H1 (cell line): Measurements from ENCODE around the gene SCYL3. TPM values are rescaled to one million over a fixed set of nuclear protein-coding genes. Genes with fewer than 3 reads are reported as not detected.

Source experiments
- CTCF ChIA-PET: fragments of 300-600 bp; sonication (Branson Sonifier 250); formaldehyde crosslinking; loops from one replicate; lab custom pipeline; 2021; ENCODE audit not compliant: partially characterized antibody; lab: Charles Lee
- POLR2A ChIA-PET: fragments of 300-600 bp; sonication (Branson Sonifier 250); formaldehyde crosslinking; loops from one replicate; lab custom pipeline; 2021; ENCODE audit warnings: inconsistent platforms; ENCODE audit not compliant: partially characterized antibody; lab: Charles Lee
- DNase-seq, 2 experiments: peaks; one replicate each; pipeline versions ENCODE4 v3.0.0 to v3.0.0-alpha.2; 2010 to 2022; ENCODE audit warnings: low spot score in 2 of 2, low read depth in 1 of 2, mixed read lengths in 1 of 2
- FAIRE-seq: peaks from 2 replicates; lab custom pipeline; 2011; peaks lifted over from hg19 to GRCh38; lab: Jason Lieb, UNC
- H2AFZ ChIP-seq: 2 replicates; pipeline ENCODE4 v1.8.1; 2012; ENCODE audit warnings: low read length, inconsistent platforms
- H2AK5ac ChIP-seq: 2 replicates; pipeline ENCODE4 v1.6.1; 2013; ENCODE audit warnings: low read depth, low read length
- H2BK120ac ChIP-seq: replicated peaks from 2 replicates; pipeline ENCODE3; 2013; ENCODE audit warnings: low read depth, low read length, inconsistent platforms
- H2BK12ac ChIP-seq: 2 replicates; pipeline ENCODE4 v1.6.1; 2013; ENCODE audit warnings: low read depth, low read length
- H2BK15ac ChIP-seq: 2 replicates; pipeline ENCODE4 v1.6.1; 2013; ENCODE audit warnings: low read length
- H2BK20ac ChIP-seq: 2 replicates; pipeline ENCODE4 v1.6.1; 2013; ENCODE audit warnings: low read length
- H2BK5ac ChIP-seq: 2 replicates; pipeline ENCODE4 v1.6.1; 2013; ENCODE audit warnings: low read depth, low read length
- H3K14ac ChIP-seq: 2 replicates; pipeline ENCODE4 v1.6.1; 2013; ENCODE audit warnings: inconsistent platforms; ENCODE audit not compliant: insufficient read length
- H3K18ac ChIP-seq: 2 replicates; pipeline ENCODE4 v1.6.1; 2013; ENCODE audit warnings: low read length; ENCODE audit errors: extremely low read depth
- H3K23ac ChIP-seq: 2 replicates; pipeline ENCODE4 v1.6.1; 2013; ENCODE audit warnings: inconsistent platforms; ENCODE audit not compliant: insufficient read length
- H3K23me2 ChIP-seq: 2 replicates; pipeline ENCODE4 v1.6.1; 2013; ENCODE audit warnings: low read depth, low read length
- H3K27ac ChIP-seq: 2 replicates; pipeline ENCODE4 v1.6.1; 2011; ENCODE audit warnings: low read depth, low read length, inconsistent platforms
- H3K27me3 ChIP-seq, 4 experiments: replicated peaks in 1 of 4; 1 replicate in 1 of 4; 2 replicates in 3 of 4; pipeline versions ENCODE4 v1.6.1 to v1.8.1; 2011 to 2013; ENCODE audit warnings: low read length in 3 of 4, mild to moderate bottlenecking in 3 of 4, inconsistent platforms in 2 of 4, mixed read lengths in 2 of 4, moderate library complexity in 1 of 4; ENCODE audit not compliant: control insufficient read depth in 3 of 4, insufficient read depth in 3 of 4; ENCODE audit errors: extremely low read depth in 1 of 4
- H3K36me3 ChIP-seq, 4 experiments: 2 replicates each; pipeline versions ENCODE4 v1.6.1 to v1.8.1; 2011 to 2013; ENCODE audit warnings: mild to moderate bottlenecking in 4 of 4, low read length in 3 of 4, moderate library complexity in 2 of 4, control low read depth in 1 of 4, inconsistent platforms in 1 of 4; ENCODE audit not compliant: insufficient read depth in 4 of 4, control insufficient read depth in 2 of 4
- H3K4ac ChIP-seq: replicated peaks from 2 replicates; pipeline ENCODE3; 2013; ENCODE audit warnings: low read length, low read depth, mixed read lengths, inconsistent platforms; ENCODE audit not compliant: insufficient read length
- H3K4me1 ChIP-seq, 4 experiments: replicated peaks in 1 of 4; 1 replicate in 1 of 4; 2 replicates in 3 of 4; pipeline versions ENCODE4 v1.6.1 to v1.8.1; 2011 to 2013; ENCODE audit warnings: low read length in 3 of 4, inconsistent platforms in 2 of 4, mixed read lengths in 1 of 4; ENCODE audit not compliant: insufficient read depth in 4 of 4, control insufficient read depth in 3 of 4
- H3K4me2 ChIP-seq, 2 experiments: 2 replicates each; pipeline versions ENCODE4 v1.6.1 to v1.8.1; 2011 to 2013; ENCODE audit warnings: low read depth in 2 of 2, low read length in 2 of 2, control low read depth in 1 of 2, inconsistent platforms in 1 of 2, mild to moderate bottlenecking in 1 of 2; ENCODE audit not compliant: insufficient read depth in 1 of 2
- H3K4me3 ChIP-seq, 4 experiments: fragments of 200-600, 300-600 bp in 1 of 4; sonication (generic), shearing (Covaris generic), sonication (Bioruptor Twin) in 1 of 4; 2 replicates each; pipeline versions ENCODE4 v1.5.1 to v1.8.1; 2011 to 2016; ENCODE audit warnings: low read length in 4 of 4, low read depth in 3 of 4, control low read depth in 2 of 4, inconsistent platforms in 2 of 4, mild to moderate bottlenecking in 2 of 4, mixed read lengths in 1 of 4, moderate library complexity in 1 of 4; ENCODE audit not compliant: insufficient read depth in 2 of 4; ENCODE audit errors: extremely low read depth in 1 of 4
- H3K56ac ChIP-seq: replicated peaks from 2 replicates; pipeline ENCODE3; 2013; ENCODE audit warnings: low read depth, mild to moderate bottlenecking, mixed read lengths, low read length, inconsistent platforms; ENCODE audit not compliant: insufficient read length
- H3K79me1 ChIP-seq: 2 replicates; pipeline ENCODE4 v1.6.1; 2013; ENCODE audit warnings: low read depth, low read length, control low read depth
- H3K79me2 ChIP-seq, 2 experiments: 2 replicates each; pipeline versions ENCODE4 v1.6.1 to v1.8.1; 2012 to 2013; ENCODE audit warnings: low read length in 2 of 2, mild to moderate bottlenecking in 2 of 2, inconsistent platforms in 1 of 2; ENCODE audit not compliant: insufficient read depth in 2 of 2, control insufficient read depth in 1 of 2
- H3K9ac ChIP-seq, 4 experiments: replicated peaks in 1 of 4; 1 replicate in 1 of 4; 2 replicates in 3 of 4; pipeline versions ENCODE4 v1.6.1 to v1.8.1; 2011 to 2013; ENCODE audit warnings: low read depth in 3 of 4, low read length in 3 of 4, control low read depth in 2 of 4, mild to moderate bottlenecking in 2 of 4, moderate library complexity in 2 of 4, inconsistent platforms in 1 of 4; ENCODE audit errors: extremely low read depth in 1 of 4
- H3K9me3 ChIP-seq, 2 experiments: 2 replicates each; pipeline versions ENCODE4 v1.6.1 to v1.8.1; 2012 to 2013; ENCODE audit warnings: mild to moderate bottlenecking in 2 of 2, moderate library complexity in 2 of 2, control low read depth in 1 of 2, inconsistent platforms in 1 of 2, low read depth in 1 of 2, low read length in 1 of 2, mixed read lengths in 1 of 2; ENCODE audit not compliant: insufficient read depth in 2 of 2
- H4K20me1 ChIP-seq, 2 experiments: replicated peaks in 1 of 2; 2 replicates each; pipeline versions ENCODE3 to v1.8.1; 2011 to 2013; ENCODE audit warnings: inconsistent platforms in 2 of 2, low read length in 2 of 2, mild to moderate bottlenecking in 1 of 2; ENCODE audit not compliant: insufficient read depth in 2 of 2, control insufficient read depth in 1 of 2
- H4K5ac ChIP-seq: 2 replicates; pipeline ENCODE4 v1.6.1; 2013; ENCODE audit warnings: low read length, low read depth, mixed read lengths, inconsistent platforms; ENCODE audit not compliant: insufficient read length
- H4K8ac ChIP-seq: 2 replicates; pipeline ENCODE4 v1.8.0; 2013; ENCODE audit warnings: mild to moderate bottlenecking, moderate library complexity, low read length, inconsistent platforms; ENCODE audit not compliant: insufficient read depth; ENCODE audit errors: extremely low read depth
- H4K91ac ChIP-seq: replicated peaks from 2 replicates; pipeline ENCODE3; 2013; ENCODE audit warnings: low read length, mixed read lengths, inconsistent platforms; ENCODE audit not compliant: insufficient read length
- EGR1 ChIP-seq: IDR thresholded peaks from 2 replicates; pipeline ENCODE4 v1.6.1; 2011; ENCODE audit warnings: low read depth, low read length, borderline replicate concordance
- EZH2 ChIP-seq: fragments of 200-600 bp; sonication (generic); IDR thresholded peaks from 2 replicates; pipeline ENCODE4 v1.7.1; 2012; ENCODE audit warnings: low read depth, mild to moderate bottlenecking, moderate library complexity, low read length, inconsistent platforms; ENCODE audit not compliant: severe bottlenecking
- FOSL1 ChIP-seq: IDR thresholded peaks from 2 replicates; pipeline ENCODE4 v1.6.1; 2011; ENCODE audit warnings: mild to moderate bottlenecking, low read depth, low read length, moderate library complexity; ENCODE audit not compliant: insufficient read depth
- HDAC2 ChIP-seq, 2 experiments: fragments of 300-600 bp in 1 of 2; sonication (generic) in 1 of 2; IDR thresholded peaks; 2 replicates each; pipeline ENCODE4 v1.6.1; 2011 to 2012; ENCODE audit warnings: low read depth in 2 of 2, low read length in 2 of 2, mild to moderate bottlenecking in 2 of 2, moderate library complexity in 2 of 2, borderline replicate concordance in 1 of 2, inconsistent platforms in 1 of 2
- JUN ChIP-seq: IDR thresholded peaks from 2 replicates; pipeline ENCODE4 v1.6.1; 2011; ENCODE audit warnings: low read depth, mild to moderate bottlenecking, improper control_type of control experiment, low read length
- KDM5A ChIP-seq: fragments of 200-600 bp; IDR thresholded peaks from 2 replicates; pipeline ENCODE4 v1.7.1; 2012; ENCODE audit warnings: mild to moderate bottlenecking, low read length, inconsistent platforms, mixed read lengths
- TAF1 ChIP-seq: IDR thresholded peaks from 2 replicates; pipeline ENCODE4 v1.6.1; 2011; ENCODE audit warnings: mild to moderate bottlenecking, low read depth, low read length
- TCF12 ChIP-seq: IDR thresholded peaks from 2 replicates; pipeline ENCODE4 v1.6.1; 2011; ENCODE audit warnings: low read depth, mild to moderate bottlenecking, low read length
- ZNF274 ChIP-seq: IDR thresholded peaks from 2 replicates; pipeline ENCODE4 v1.7.0; 2012; ENCODE audit warnings: low read length, borderline replicate concordance; ENCODE audit errors: extremely low read depth
- WGBS, 2 experiments: shearing (Covaris generic) in 1 of 2; methylation state at CpG; one replicate each; pipeline versions ENCODE4 v1.1.6 to v1.1.7; 2013 to 2015; ENCODE audit warnings: low lambda C conversion rate in 2 of 2, mixed read lengths in 2 of 2, inconsistent platforms in 1 of 2, low coverage in 1 of 2, missing lambda C conversion rate in 1 of 2; ENCODE audit not compliant: insufficient replicate concordance in 2 of 2, insufficient coverage in 1 of 2, insufficient read length in 1 of 2; ENCODE audit errors: extremely low coverage in 1 of 2, missing lambda C conversion rate in 1 of 2; 5-methylcytosine and 5-hydroxymethylcytosine counted together
- polyA plus RNA-seq, 7 experiments: library from polyadenylated mRNA; depleted of rRNA in 3 of 7; stranded (reverse) in 5 of 7; unstranded in 2 of 7; fragments of >200 nt in 5 of 7; fragments of 200-250 nt in 2 of 7; gene quantifications; 1 replicate in 5 of 7; 2 replicates in 1 of 7; 4 replicates in 1 of 7; pipeline versions ENCODE4 v1.2.1 to v1.2.3, GENCODE V29; 2011 to 2013; ENCODE audit warnings: missing spikeins in 2 of 7, mixed read lengths in 2 of 7
- total RNA-seq: library from RNA; stranded (reverse); fragmentation: NEBNext Ultra II Directional; extraction: Animal tissue kit (Norgen Biotek cat#: 25700); gene quantifications from 2 replicates; pipeline ENCODE4 v1.2.1, GENCODE V29; 2021
- TF ChIP-seq, protein P1 (sequence below): IDR thresholded peaks from 2 replicates; pipeline ENCODE4 v1.6.1; 2012; ENCODE audit warnings: inconsistent platforms

The SCYL3 gene
- total and polyA plus RNA-seq, 2 of the 8 experiments (the other 6 are each of a cell fraction or from before 2014, with no cell fraction given): 2.7 to 5.3 TPM

DNA sequence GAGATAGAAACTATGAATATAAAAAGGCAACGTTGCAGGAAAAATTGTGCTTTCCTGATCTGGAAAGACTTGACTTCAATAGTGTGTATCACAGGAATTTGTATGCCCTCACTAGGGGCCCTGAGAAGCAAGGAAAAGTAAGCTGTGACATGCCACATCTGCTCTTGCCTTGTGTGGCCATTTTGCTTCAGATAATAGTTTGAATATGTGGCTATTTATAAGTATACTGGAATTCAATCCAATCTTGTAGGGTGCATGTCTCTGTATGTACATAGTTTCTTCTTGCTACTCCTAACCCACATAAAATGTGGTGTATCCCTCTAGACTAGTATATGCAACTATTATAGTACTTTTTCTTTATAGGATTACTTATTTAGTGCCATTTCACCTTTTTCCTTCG lies 31.1 kb upstream of the SCYL3 start:
- Histone ChIP-seq H3K56ac (no peak overlapping the region), H2AFZ (no peak overlapping the region), H4K5ac (no peak overlapping the region), H3K9me3 (no peaks in the 10 kb centered on the region), H3K18ac (no peak overlapping the region), H4K8ac (no peak overlapping the region), H3K27me3 (no peaks in the 10 kb centered on the region), H4K20me1 (no peaks in the 10 kb centered on the region), H2BK120ac (no peak overlapping the region), H3K79me2 (no peaks in the 10 kb centered on the region), H2BK15ac (no peak overlapping the region), H3K23ac (no peak overlapping the region), H3K4ac (no peak overlapping the region), H3K4me2 (no peak overlapping the region), H2BK12ac (no peak overlapping the region), H3K36me3 (no peaks in the 10 kb centered on the region), H4K91ac (no peak overlapping the region), H3K23me2 (no peaks in the 10 kb centered on the region), H3K4me1 (no peaks in the 10 kb centered on the region), H3K79me1 (no peaks in the 10 kb centered on the region), H2BK5ac (no peak overlapping the region), H3K4me3 (no peak overlapping the region), H3K14ac (no peak overlapping the region), H3K9ac (no peak overlapping the region), H2BK20ac (no peak overlapping the region), H3K27ac (no peak overlapping the region), H2AK5ac (no peak overlapping the region)
- DNase-seq (no peak), FAIRE-seq (no peak)
- WGBS, 2 experiments: 90% methylated on average over 2 of the region's 2 CpGs; no CpG with 5 or more reads in 1 of the 2 experiments
- ChIA-PET POLR2A (no interaction called here), CTCF (no interaction called here)
- TF ChIP-seq JUN (no peak), ZNF274 (no peak), HDAC2 (IDR thresholded peaks at IDR 0.05; ENCODE audit: borderline replicate concordance in 1 of 2, low read depth in 2 of 2, low read length in 2 of 2) (no peak), TCF12 (no peak), EZH2 (no peak), EGR1 (no peak), FOSL1 (no peak), TAF1 (no peak), KDM5A (no peak)
- TF ChIP-seq, protein P1, sequence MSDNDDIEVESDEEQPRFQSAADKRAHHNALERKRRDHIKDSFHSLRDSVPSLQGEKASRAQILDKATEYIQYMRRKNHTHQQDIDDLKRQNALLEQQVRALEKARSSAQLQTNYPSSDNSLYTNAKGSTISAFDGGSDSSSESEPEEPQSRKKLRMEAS: no peak
